Calu3 (cell line): ENCODE measurements around the gene GRAP2. TPM values are rescaled to one million over a fixed set of nuclear protein-coding genes. Genes with fewer than 3 reads are reported as not detected.

Experiments used
- BruUV-seq: library from RNA; stranded (reverse); fragments of 400-500 nt; replicated peaks from 2 replicates; lab custom pipeline; 2021; lab: Mats Ljungman, UMichigan
- CTCF ChIA-PET: fragments of 300-600 bp; sonication (Branson Sonifier 250); formaldehyde crosslinking; loops from one replicate; lab custom pipeline; 2022; ENCODE audit warnings: antibody characterized with exemption; lab: Charles Lee
- DNase-seq: peaks from one replicate; pipeline ENCODE4 v3.0.0; 2022
- H3K27ac Mint-ChIP-seq: one replicate; pipeline ENCODE4 v1.8.0; 2022; ENCODE audit warnings: mixed read lengths; ENCODE audit not compliant: unreplicated experiment
- H3K27me3 Mint-ChIP-seq: one replicate; pipeline ENCODE4 v1.8.0; 2022; ENCODE audit warnings: mixed read lengths; ENCODE audit not compliant: unreplicated experiment
- H3K36me3 Mint-ChIP-seq: one replicate; pipeline ENCODE4 v1.8.0; 2022; ENCODE audit warnings: mild to moderate bottlenecking, moderate library complexity, mixed read lengths; ENCODE audit not compliant: insufficient read depth, unreplicated experiment
- H3K4me1 Mint-ChIP-seq: one replicate; pipeline ENCODE4 v1.8.0; 2022; ENCODE audit warnings: mild to moderate bottlenecking, low read depth, mixed read lengths; ENCODE audit not compliant: unreplicated experiment
- H3K4me3 Mint-ChIP-seq: one replicate; pipeline ENCODE4 v1.8.0; 2022; ENCODE audit warnings: mild to moderate bottlenecking, low read depth, moderate library complexity, mixed read lengths; ENCODE audit not compliant: unreplicated experiment
- H3K9me3 Mint-ChIP-seq: one replicate; pipeline ENCODE4 v1.8.0; 2022; ENCODE audit warnings: low read depth, mixed read lengths; ENCODE audit not compliant: unreplicated experiment
- intact Hi-C: fragments of 100-400 bp; cut with micrococcal nuclease; formaldehyde crosslinking; loops from one replicate; pipeline ENCODE4 v1.10.0; 2022; ENCODE audit not compliant: unreplicated experiment
- total RNA-seq: library from RNA; stranded (reverse); gene quantifications from 2 replicates; pipeline ENCODE4 v1.2.3, GENCODE V29; 2022
- TF ChIP-seq, protein P1 (sequence below): fragments of 200-600 bp; IDR thresholded peaks from one replicate; pipeline ENCODE4 v1.8.0; 2022; ENCODE audit warnings: antibody characterized with exemption; ENCODE audit not compliant: unreplicated experiment

GRAP2 gene
- total RNA-seq, 1 experiment from 2014 or later: not detected

GRCh38 chr22:39967103-39967829 lies 66.4 kb downstream of the GRAP2 start:
- Mint-ChIP-seq H3K9me3 (no peaks in the 10 kb centered on the region), H3K4me1 (peaks cover 13% of the 10 kb centered on the region), H3K27me3 (peaks cover 61% of the 10 kb centered on the region), H3K36me3 (no peaks in the 10 kb centered on the region), H3K4me3 (no peak overlapping the region), H3K27ac (no peak overlapping the region)
- CTCF ChIA-PET: interaction anchor here (1.0 kb wide), 1 partner anchor 23 kb away, joined by 3 read pairs; no protein-coding TSS in a partner anchor
- BruUV-seq: no TSS peak
- intact Hi-C loops: no loop called here
- DNase-seq: no peak
- TF ChIP-seq, protein P1, sequence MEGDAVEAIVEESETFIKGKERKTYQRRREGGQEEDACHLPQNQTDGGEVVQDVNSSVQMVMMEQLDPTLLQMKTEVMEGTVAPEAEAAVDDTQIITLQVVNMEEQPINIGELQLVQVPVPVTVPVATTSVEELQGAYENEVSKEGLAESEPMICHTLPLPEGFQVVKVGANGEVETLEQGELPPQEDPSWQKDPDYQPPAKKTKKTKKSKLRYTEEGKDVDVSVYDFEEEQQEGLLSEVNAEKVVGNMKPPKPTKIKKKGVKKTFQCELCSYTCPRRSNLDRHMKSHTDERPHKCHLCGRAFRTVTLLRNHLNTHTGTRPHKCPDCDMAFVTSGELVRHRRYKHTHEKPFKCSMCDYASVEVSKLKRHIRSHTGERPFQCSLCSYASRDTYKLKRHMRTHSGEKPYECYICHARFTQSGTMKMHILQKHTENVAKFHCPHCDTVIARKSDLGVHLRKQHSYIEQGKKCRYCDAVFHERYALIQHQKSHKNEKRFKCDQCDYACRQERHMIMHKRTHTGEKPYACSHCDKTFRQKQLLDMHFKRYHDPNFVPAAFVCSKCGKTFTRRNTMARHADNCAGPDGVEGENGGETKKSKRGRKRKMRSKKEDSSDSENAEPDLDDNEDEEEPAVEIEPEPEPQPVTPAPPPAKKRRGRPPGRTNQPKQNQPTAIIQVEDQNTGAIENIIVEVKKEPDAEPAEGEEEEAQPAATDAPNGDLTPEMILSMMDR: no peak

GRCh38 chr22:39967996-39968972 lies 67.4 kb downstream of the GRAP2 start:
- DNase-seq: no peak
- peaks cover 71% of the 10 kb centered on the region for H3K27me3 Mint-ChIP-seq
- CTCF ChIA-PET: no interaction called here
- intact Hi-C loops: no loop called here
- no peaks in the 10 kb centered on the region for H3K36me3 Mint-ChIP-seq
- H3K27ac Mint-ChIP-seq: no peak overlapping the region
- no peaks in the 10 kb centered on the region for H3K9me3 Mint-ChIP-seq
- BruUV-seq: no TSS peak
- H3K4me3 Mint-ChIP-seq: no peak overlapping the region
- H3K4me1 Mint-ChIP-seq: peaks cover 13% of the 10 kb centered on the region
- TF ChIP-seq, protein P1: no peak

DNA sequence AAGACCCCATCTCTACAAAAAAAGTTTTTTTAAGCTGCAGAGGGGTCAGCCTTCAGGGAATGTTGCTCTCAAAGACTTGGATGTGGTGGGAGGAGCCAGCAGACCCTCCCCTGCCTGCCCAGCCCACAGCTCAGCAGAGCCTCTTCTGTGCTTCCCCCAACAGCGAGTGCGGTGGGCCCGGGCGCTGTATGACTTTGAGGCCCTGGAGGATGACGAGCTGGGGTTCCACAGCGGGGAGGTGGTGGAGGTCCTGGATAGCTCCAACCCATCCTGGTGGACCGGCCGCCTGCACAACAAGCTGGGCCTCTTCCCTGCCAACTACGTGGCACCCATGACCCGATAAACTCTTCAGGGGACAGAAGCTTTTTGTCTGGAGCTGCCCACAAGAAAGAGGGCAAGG lies 69.9 kb downstream of the GRAP2 start:
- Mint-ChIP-seq H3K36me3 (no peaks in the 10 kb centered on the region), H3K9me3 (no peaks in the 10 kb centered on the region), H3K4me1 (peaks cover 13% of the 10 kb centered on the region), H3K27me3 (peaks cover 88% of the 10 kb centered on the region), H3K4me3 (no peak overlapping the region), H3K27ac (no peak overlapping the region)
- intact Hi-C loops: no loop called here
- TF ChIP-seq, protein P1: no peak
- no peak for DNase-seq
- CTCF ChIA-PET: interaction anchor here (0.5 to 1.0 kb wide), 2 partner anchors 10 to 12 kb away, joined by 3 to 5 read pairs; no protein-coding TSS in a partner anchor
- no TSS peak for BruUV-seq

- H3K9me3 Mint-ChIP-seq: no peaks in the 10 kb centered on the region
- intact Hi-C loops: no loop called here
- no peak for DNase-seq
- no peaks in the 10 kb centered on the region for H3K36me3 Mint-ChIP-seq
- H3K4me1 Mint-ChIP-seq: peaks cover under 1% of the 10 kb centered on the region
- no TSS peak for BruUV-seq
- no peak overlapping the region for H3K27ac Mint-ChIP-seq
- peaks cover 89% of the 10 kb centered on the region for H3K27me3 Mint-ChIP-seq
- CTCF ChIA-PET: no interaction called here
- H3K4me3 Mint-ChIP-seq: no peak overlapping the region
- TF ChIP-seq, protein P1: no peak
These were observed 71.8 kb downstream of the GRAP2 start for GRCh38 chr22:39972641-39973040.
